GM19035 (cell line): Measurements from ENCODE around the gene CLRN2.
"Not testable (repeated sequence)": the region's sequence is repeated elsewhere in the genome, so short reads cannot be mapped to it uniquely, and the experiment has no call there.

ENCODE experiments used
- ATAC-seq: cut with Tn5 transposase; IDR thresholded peaks from one replicate; pipeline ENCODE4 v1.9.1; 2021; ENCODE audit not compliant: unreplicated experiment

CLRN2 gene

GRCh38 chr4:17502756-17503155 is 12.2 kb upstream of the CLRN2 start:
- no peak for ATAC-seq

GRCh38 chr4:17504081-17504480 is 10.9 kb upstream of the CLRN2 start:
- ATAC-seq: no peak

- no peak for ATAC-seq
Observed at GRCh38 chr4:17510582-17510981, 4.4 kb upstream of the CLRN2 start.

GRCh38 chr4:17511051-17511450 is 3.9 kb upstream of the CLRN2 start:
- no peak for ATAC-seq

GRCh38 chr4:17511509-17511949 is 3.4 kb upstream of the CLRN2 start:
- ATAC-seq: peak; percentile 66

GRCh38 chr4:17511950-17512795 is 2.8 kb upstream of the CLRN2 start, which contains the start of gene QDPR:
Gene QDPR, minus strand, starts transcription at chr4:17512090. Its CDS starts 36 bp downstream, at chr4:17512054.
- peak; percentile 95 for ATAC-seq

- ATAC-seq: no peak
Observed at GRCh38 chr4:17512973-17513665, 1.8 kb upstream of the CLRN2 start.

- ATAC-seq: no peak
Observed at GRCh38 chr4:17515445-17516407, 761 bp downstream of the CLRN2 start.

- no peak for ATAC-seq
Observed at GRCh38 chr4:17516980-17517379, 2.0 kb downstream of the CLRN2 start.

GRCh38 chr4:17517664-17518063 is 2.7 kb downstream of the CLRN2 start:
- ATAC-seq: no peak

- no peak for ATAC-seq
Observed at GRCh38 chr4:17521595-17521994, 6.6 kb downstream of the CLRN2 start.

GRCh38 chr4:17523662-17524061 is 8.7 kb downstream of the CLRN2 start:
- no peak for ATAC-seq

GRCh38 chr4:17526695-17527477 is 11.9 kb downstream of the CLRN2 start:
- no peak for ATAC-seq

GRCh38 chr4:17528551-17529165 is 13.7 kb downstream of the CLRN2 start:
- ATAC-seq: no peak

- ATAC-seq: no peak
Observed at GRCh38 chr4:17531538-17532285, 16.7 kb downstream of the CLRN2 start.

GRCh38 chr4:17534705-17535104 is 19.7 kb downstream of the CLRN2 start:
- ATAC-seq: no peak

- no peak for ATAC-seq
Observed at GRCh38 chr4:17535242-17535641, 20.3 kb downstream of the CLRN2 start.

GRCh38 chr4:17535906-17536305 is 20.9 kb downstream of the CLRN2 start:
- no peak for ATAC-seq

- not testable (repeated sequence) for ATAC-seq
Observed at GRCh38 chr4:17537060-17537459, 22.1 kb downstream of the CLRN2 start.
